Gastroesophageal sphincter (tissue), 4 donors: ENCODE results near the gene KRTAP9-7. TPM values are rescaled to one million over a fixed set of nuclear protein-coding genes. Genes with fewer than 3 reads are reported as not detected.
A peak's percentile ranks its signal among the peaks of the same experiment; 100 is the strongest.

ENCODE experiments used
- ATAC-seq: fragments of 150-250 bp; one replicate; pipeline ENCODE4 v1.9.1; 2016; ENCODE audit warnings: mild to moderate bottlenecking, moderate library complexity
- H3K27ac ChIP-seq, 4 donors: fragments of 200-600 bp; sonication (generic) in 3 of 4; 1 replicate in 3 of 4; 2 replicates in 1 of 4; pipeline ENCODE4 v1.5.1; 2016 to 2019
- H3K27me3 ChIP-seq: fragments of 200-600 bp; sonication (generic); one replicate; pipeline ENCODE4 v1.5.1; 2019
- H3K36me3 ChIP-seq, 2 donors: fragments of 200-600 bp; sonication (generic); one replicate each; pipeline ENCODE4 v1.5.1; 2019; ENCODE audit warnings: control low read depth in 1 of 2
- H3K4me1 ChIP-seq, 3 donors: fragments of 200-600 bp; sonication (generic); 1 replicate in 2 of 3; 2 replicates in 1 of 3; pipeline ENCODE4 v1.5.1; 2016 to 2019; ENCODE audit warnings: control low read depth in 2 of 3
- H3K4me3 ChIP-seq, 2 donors: fragments of 200-600 bp; sonication (generic); one replicate each; pipeline ENCODE4 v1.5.1; 2019; ENCODE audit warnings: mild to moderate bottlenecking in 1 of 2, moderate library complexity in 1 of 2
- H3K9me3 ChIP-seq, 3 donors: fragments of 200-600 bp; sonication (generic); one replicate each; pipeline ENCODE4 v1.5.1; 2017 to 2019; ENCODE audit warnings: control low read depth in 2 of 3
- CTCF ChIP-seq, 4 experiments: fragments of 200-600 bp in 2 of 4; fragments of 450-650 bp in 2 of 4; sonication (generic) in 1 of 4; IDR thresholded peaks; one replicate each; pipeline ENCODE4 v1.5.1; 2017 to 2019; ENCODE audit warnings: antibody characterized with exemption in 4 of 4, mild to moderate bottlenecking in 2 of 4, moderate library complexity in 2 of 4
- EP300 ChIP-seq: sonication (generic); formaldehyde crosslinking; IDR thresholded peaks from one replicate; pipeline ENCODE4 v1.6.1; 2017; ENCODE audit warnings: antibody characterized with exemption, mild to moderate bottlenecking
- POLR2A ChIP-seq, 2 donors: fragments of 450-650 bp; IDR thresholded peaks; one replicate each; pipeline ENCODE4 v1.6.1; 2017; ENCODE audit warnings: antibody characterized with exemption in 2 of 2, mild to moderate bottlenecking in 2 of 2, moderate library complexity in 1 of 2
- POLR2AphosphoS5 ChIP-seq: sonication (generic); formaldehyde crosslinking; IDR thresholded peaks from one replicate; pipeline ENCODE4 v1.6.1; 2017; ENCODE audit warnings: antibody characterized with exemption
- WGBS, 2 donors: methylation state at CpG; one replicate each; pipeline ENCODE4 v1.1.5; 2018; ENCODE audit warnings: low coverage in 1 of 2; 5-methylcytosine and 5-hydroxymethylcytosine counted together
- small RNA-seq, 4 donors: library from RNA; depleted of rRNA; stranded (forward); fragments of <200 nt; gene quantifications; one replicate each; pipeline ENCODE3, GENCODE V24; 2016
- total RNA-seq, 4 donors: library from RNA; depleted of rRNA; stranded (reverse); fragments of >200 nt; gene quantifications; one replicate each; pipeline ENCODE4 v1.1.0, GENCODE V29; 2016

The KRTAP9-7 gene
- total RNA-seq, 4 donors from 2014 or later, result 0.66 TPM; not detected in 3

DNA sequence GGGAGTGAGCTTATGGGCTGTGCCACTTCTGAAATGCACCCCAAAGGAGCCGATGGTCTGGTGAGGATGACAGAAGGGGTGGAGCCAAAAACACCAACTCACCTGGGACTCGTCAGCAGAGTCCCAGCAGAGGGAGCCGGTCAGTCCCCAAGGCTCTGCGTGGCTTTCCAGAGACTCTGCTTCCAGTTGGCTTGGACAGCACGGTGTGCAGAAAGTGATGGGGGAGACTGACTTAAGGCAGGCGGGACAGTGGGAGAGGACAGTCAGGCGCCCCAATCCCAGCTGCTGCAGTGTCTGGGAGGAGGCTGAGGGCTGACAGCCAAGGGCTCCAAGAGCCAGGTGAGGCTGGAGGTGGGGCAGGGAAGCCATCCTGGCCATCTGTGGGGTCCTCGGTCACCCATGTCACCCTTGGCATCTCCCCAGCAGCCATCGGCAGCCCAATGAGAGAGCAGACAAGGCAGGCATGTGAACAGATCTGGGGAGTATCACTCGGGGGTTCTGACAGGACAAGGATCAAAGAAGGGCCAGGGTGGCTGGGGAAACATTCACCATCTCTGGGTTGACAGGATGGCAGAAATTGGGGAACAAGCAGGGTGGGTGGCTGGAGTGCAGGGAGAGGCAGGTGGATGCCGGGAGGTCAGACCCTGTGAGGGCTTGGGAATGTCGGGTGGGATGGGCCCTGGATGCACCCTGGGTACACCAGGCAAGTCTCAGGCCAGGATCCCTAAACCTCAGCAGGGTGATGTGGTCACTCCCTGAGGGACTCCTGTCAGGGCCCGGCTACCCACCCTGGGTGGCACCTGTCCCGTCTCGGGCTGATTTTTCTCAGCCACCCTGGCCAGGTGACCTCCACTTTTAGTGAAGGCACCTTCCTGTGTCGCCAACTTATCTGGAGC, 48.9 kb downstream of the KRTAP9-7 start:
- Histone ChIP-seq H3K27me3 (no peaks in the 10 kb centered on the region), H3K27ac (no peak overlapping the region), H3K36me3 (no peaks in the 10 kb centered on the region), H3K9me3 (peaks cover 0 to 13% (median 0%) of the 10 kb centered on the region in 3 donors), H3K4me3 (no peak overlapping the region), H3K4me1 (no peaks in the 10 kb centered on the region)
- TF ChIP-seq CTCF (IDR thresholded peaks at IDR 0.05), result peak in 1 of 4 experiments; percentile 28
- TF ChIP-seq POLR2AphosphoS5, result no peak
- 66 to 85% methylated on average over 6 to 7 of the region's 16 CpGs for WGBS, 2 donors
- ATAC-seq, result no peak

GRCh38 chr17:41325126-41325525, 49.6 kb downstream of the KRTAP9-7 start:
- H3K36me3 ChIP-seq, result no peaks in the 10 kb centered on the region
- H3K4me1 ChIP-seq, result no peaks in the 10 kb centered on the region
- H3K27me3 ChIP-seq, result no peaks in the 10 kb centered on the region
- H3K4me3 ChIP-seq, result no peak overlapping the region
- no peak overlapping the region for H3K27ac ChIP-seq
- H3K9me3 ChIP-seq, result peaks cover 0 to 6% (median 0%) of the 10 kb centered on the region in 3 donors
- TF ChIP-seq POLR2AphosphoS5 (no peak), CTCF (IDR thresholded peaks at IDR 0.05) (no peak), EP300 (no peak), POLR2A (IDR thresholded peaks at IDR 0.05) (no peak)
- ATAC-seq, result no peak
- WGBS, 2 donors, result 43% methylated on average over 1 of the region's 10 CpGs; no CpG with 5 or more reads in 1 of the 2 donors

GRCh38 chr17:41325611-41326010, 50.1 kb downstream of the KRTAP9-7 start:
- no peak for TF ChIP-seq POLR2AphosphoS5
- no peak for TF ChIP-seq POLR2A (IDR thresholded peaks at IDR 0.05)
- TF ChIP-seq CTCF (IDR thresholded peaks at IDR 0.05), result no peak
- no peak for TF ChIP-seq EP300
- no peak for ATAC-seq
- no CpG with 5 or more reads among the region's 6 CpGs for WGBS, 2 donors

More at GRCh38 chr17:41325611-41326010, 50.1 kb downstream of the KRTAP9-7 start:
- Histone ChIP-seq H3K4me1 (no peaks in the 10 kb centered on the region), H3K27me3 (no peaks in the 10 kb centered on the region), H3K4me3 (no peak overlapping the region), H3K9me3 (peaks cover 0 to 1% (median 0%) of the 10 kb centered on the region in 3 donors), H3K27ac (no peak overlapping the region), H3K36me3 (no peaks in the 10 kb centered on the region)

Small RNA genes within 50 kb of the gene (small RNA-seq; reads per million reads assigned to genes)
- gene KRTAP9-10P, result 0 reads per million in 4 donors

Other genes with a start within 250 kb of the KRTAP9-7 start
- not detected for gene KRTAP1-5, start 248.5 kb upstream of the KRTAP9-7 start, total RNA-seq
- not detected for gene KRTAP1-4, start 245.5 kb upstream of the KRTAP9-7 start, total RNA-seq
- gene KRTAP1-3, start 240.8 kb upstream of the KRTAP9-7 start, total RNA-seq, result not detected
- gene KRTAP1-1, start 234.2 kb upstream of the KRTAP9-7 start, total RNA-seq, result not detected
- not detected for gene KRTAP2-1, start 228.4 kb upstream of the KRTAP9-7 start, total RNA-seq
- not detected for gene KRTAP2-2, start 220.5 kb upstream of the KRTAP9-7 start, total RNA-seq
- not detected for gene KRTAP2-3, start 215.6 kb upstream of the KRTAP9-7 start, total RNA-seq
- gene KRTAP2-4, start 209.8 kb upstream of the KRTAP9-7 start, total RNA-seq, result not detected
- gene KRTAP4-7, start 191.5 kb upstream of the KRTAP9-7 start, total RNA-seq, result not detected
- not detected for gene KRTAP4-8, start 177.6 kb upstream of the KRTAP9-7 start, total RNA-seq
- not detected for gene KRTAP4-16, start 173.5 kb upstream of the KRTAP9-7 start, total RNA-seq
- gene KRTAP4-9, start 170.3 kb upstream of the KRTAP9-7 start, total RNA-seq, result not detected
- gene KRTAP4-11, start 157.3 kb upstream of the KRTAP9-7 start, total RNA-seq, result not detected
- not detected for gene KRTAP4-12, start 151.5 kb upstream of the KRTAP9-7 start, total RNA-seq
- not detected for gene KRTAP4-6, start 135.2 kb upstream of the KRTAP9-7 start, total RNA-seq
- not detected for gene KRTAP4-5, start 125.9 kb upstream of the KRTAP9-7 start, total RNA-seq
- gene KRTAP4-4, start 115.0 kb upstream of the KRTAP9-7 start, total RNA-seq, result not detected
- gene KRTAP4-3, start 107.5 kb upstream of the KRTAP9-7 start, total RNA-seq, result not detected
- not detected for gene KRTAP4-2, start 97.5 kb upstream of the KRTAP9-7 start, total RNA-seq
- gene KRTAP4-1, start 90.8 kb upstream of the KRTAP9-7 start, total RNA-seq, result not detected
- gene KRTAP9-1, start 85.8 kb upstream of the KRTAP9-7 start, total RNA-seq, result not detected
- gene KRTAP9-2, start 49.0 kb upstream of the KRTAP9-7 start, total RNA-seq, result not detected
- not detected for gene KRTAP9-3, start 43.2 kb upstream of the KRTAP9-7 start, total RNA-seq
- not detected for gene KRTAP9-8, start 37.7 kb upstream of the KRTAP9-7 start, total RNA-seq
- gene KRTAP9-4, start 26.0 kb upstream of the KRTAP9-7 start, total RNA-seq, result not detected
- not detected for gene KRTAP9-9, start 20.3 kb upstream of the KRTAP9-7 start, total RNA-seq
- gene KRTAP9-6, start 10.3 kb upstream of the KRTAP9-7 start, total RNA-seq, result not detected
- not detected for gene KRTAP29-1, start 27.2 kb downstream of the KRTAP9-7 start, total RNA-seq
- not detected for gene KRTAP16-1, start 33.6 kb downstream of the KRTAP9-7 start, total RNA-seq
- gene KRTAP17-1, start 40.0 kb downstream of the KRTAP9-7 start, total RNA-seq, result not detected
- gene KRT33A, start 75.1 kb downstream of the KRTAP9-7 start, total RNA-seq, result not detected
- gene KRT33B, start 94.1 kb downstream of the KRTAP9-7 start, total RNA-seq, result not detected
- under 1 TPM in 1 of 4 donors, not detected in 3; 0.27 TPM for gene KRT34, start 106.6 kb downstream of the KRTAP9-7 start, total RNA-seq
- gene KRT31, start 121.9 kb downstream of the KRTAP9-7 start, total RNA-seq, result not detected
- not detected for gene KRT37, start 148.9 kb downstream of the KRTAP9-7 start, total RNA-seq
- not detected for gene KRT38, start 165.3 kb downstream of the KRTAP9-7 start, total RNA-seq
- gene KRT32, start 191.7 kb downstream of the KRTAP9-7 start, total RNA-seq, result under 1 TPM in 1 of 4 donors, not detected in 3; 0.13 TPM
- not detected for gene KRT35, start 205.5 kb downstream of the KRTAP9-7 start, total RNA-seq
- gene KRT36, start 214.2 kb downstream of the KRTAP9-7 start, total RNA-seq, result not detected
- 1,000 to 10,000 TPM in 1 of 4 donors, 100 to 1,000 TPM in 1, 10 to 100 TPM in 2; 20.7 to 1,501 (median 80.1) TPM for gene KRT13, start 229.9 kb downstream of the KRTAP9-7 start, total RNA-seq
- 100 to 1,000 TPM in 1 of 4 donors, 1 to 10 TPM in 3; 1.2 to 129 (median 4.2) TPM for gene KRT15, start 243.2 kb downstream of the KRTAP9-7 start, total RNA-seq